Colonic mucosa (tissue), 4 donors: ENCODE results near the gene IPO5. TPM values are rescaled to one million over a fixed set of nuclear protein-coding genes. Genes with fewer than 3 reads are reported as not detected.

Source experiments
- DNase-seq: peaks from one replicate; pipeline ENCODE4 v3.0.0-alpha.2; 2020
- H3K27ac ChIP-seq: fragments of 200-600 bp; one replicate; pipeline ENCODE4 v1.8.0; 2021
- H3K27me3 ChIP-seq: fragments of 200-600 bp; one replicate; pipeline ENCODE4 v1.8.0; 2021
- H3K36me3 ChIP-seq: fragments of 200-600 bp; one replicate; pipeline ENCODE4 v1.8.0; 2021
- H3K4me1 ChIP-seq: fragments of 200-600 bp; one replicate; pipeline ENCODE4 v1.8.0; 2021; ENCODE audit warnings: mild to moderate bottlenecking
- H3K4me3 ChIP-seq: fragments of 200-600 bp; one replicate; pipeline ENCODE4 v1.8.0; 2021
- H3K9ac ChIP-seq, 2 donors: one replicate each; pipeline ENCODE4 v1.7.0; 2013; ENCODE audit warnings: control low read depth in 2 of 2, low read depth in 2 of 2, low read length in 2 of 2
- H3K9me3 ChIP-seq: fragments of 200-600 bp; one replicate; pipeline ENCODE4 v1.8.0; 2021
- intact Hi-C: fragments of 100-400 bp; cut with DNase I; formaldehyde crosslinking; loops from one replicate; pipeline ENCODE4 v1.14.1; 2022
- total RNA-seq, 2 donors: library from RNA; stranded (reverse); fragmentation: NEBNext Ultra II Directional in 1 of 2; extraction: Animal tissue kit (Norgen Biotek cat#: 25700) in 1 of 2; gene quantifications; one replicate each; pipeline ENCODE4 v1.2.1, GENCODE V29; 2021
- TF ChIP-seq, protein P1 (sequence below): fragments of 200-600 bp; IDR thresholded peaks from one replicate; pipeline ENCODE4 v1.8.0; 2022; ENCODE audit warnings: antibody characterized with exemption, mild to moderate bottlenecking
- donor health status: healthy.
- donor health status: DM: no; HTN: no; CAD: no.
- donor health status: DM: no; HTN: no; CAD: no.

Gene IPO5
- total RNA-seq: 10 to 100 TPM; 67.5 to 95.4 TPM

DNA sequence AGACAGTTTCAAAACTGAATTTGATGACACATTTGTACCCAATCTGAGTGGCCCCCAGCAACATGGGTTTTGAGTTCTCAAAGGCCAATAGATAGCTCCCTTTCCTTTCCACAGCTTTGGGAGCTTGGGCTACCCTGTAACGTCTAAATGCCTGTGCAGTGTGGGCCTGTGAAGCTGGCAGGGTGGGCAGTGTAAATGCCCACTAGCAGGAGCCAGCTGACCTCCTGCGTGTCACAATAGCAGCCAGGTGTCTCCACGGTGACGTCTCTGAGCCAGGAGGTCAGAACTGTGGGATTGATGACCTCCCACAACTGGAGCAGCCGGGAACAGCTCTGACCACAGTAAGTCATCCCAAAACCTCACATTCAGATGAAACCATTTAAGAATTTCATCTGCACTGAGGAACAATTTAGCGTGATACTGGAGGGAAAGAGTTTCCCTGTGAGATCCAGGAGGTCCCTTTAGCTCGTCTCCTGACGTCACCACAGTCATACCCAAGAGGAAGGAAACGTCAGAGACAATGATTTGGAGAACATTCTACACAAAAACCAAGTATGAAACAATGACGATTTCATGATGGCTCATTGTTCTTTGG is at the start of gene IPO5:
IPO5 (plus strand) TSS at position 300 of the 595 bp plus-strand sequence. CDS start 23,022 bp downstream, outside the sequence.
- Histone ChIP-seq H3K9ac (no peak within 1 kb of the TSS), H3K4me1 (no peaks in the 10 kb centered on the region), H3K9me3 (no peaks in the 10 kb centered on the region), H3K4me3 (no peak within 1 kb of the TSS), H3K36me3 (no peaks in the 10 kb centered on the region), H3K27me3 (no peaks in the 10 kb centered on the region), H3K27ac (no peak within 1 kb of the TSS)
- no peak for DNase-seq
- intact Hi-C loops: no loop called here
- TF ChIP-seq, protein P1, sequence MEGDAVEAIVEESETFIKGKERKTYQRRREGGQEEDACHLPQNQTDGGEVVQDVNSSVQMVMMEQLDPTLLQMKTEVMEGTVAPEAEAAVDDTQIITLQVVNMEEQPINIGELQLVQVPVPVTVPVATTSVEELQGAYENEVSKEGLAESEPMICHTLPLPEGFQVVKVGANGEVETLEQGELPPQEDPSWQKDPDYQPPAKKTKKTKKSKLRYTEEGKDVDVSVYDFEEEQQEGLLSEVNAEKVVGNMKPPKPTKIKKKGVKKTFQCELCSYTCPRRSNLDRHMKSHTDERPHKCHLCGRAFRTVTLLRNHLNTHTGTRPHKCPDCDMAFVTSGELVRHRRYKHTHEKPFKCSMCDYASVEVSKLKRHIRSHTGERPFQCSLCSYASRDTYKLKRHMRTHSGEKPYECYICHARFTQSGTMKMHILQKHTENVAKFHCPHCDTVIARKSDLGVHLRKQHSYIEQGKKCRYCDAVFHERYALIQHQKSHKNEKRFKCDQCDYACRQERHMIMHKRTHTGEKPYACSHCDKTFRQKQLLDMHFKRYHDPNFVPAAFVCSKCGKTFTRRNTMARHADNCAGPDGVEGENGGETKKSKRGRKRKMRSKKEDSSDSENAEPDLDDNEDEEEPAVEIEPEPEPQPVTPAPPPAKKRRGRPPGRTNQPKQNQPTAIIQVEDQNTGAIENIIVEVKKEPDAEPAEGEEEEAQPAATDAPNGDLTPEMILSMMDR: no peak

- intact Hi-C loops: no loop called here
- no peak overlapping the region for H3K27ac ChIP-seq
- no peaks in the 10 kb centered on the region for H3K9me3 ChIP-seq
- H3K36me3 ChIP-seq: no peaks in the 10 kb centered on the region
- H3K9ac ChIP-seq: no peak overlapping the region
- TF ChIP-seq, protein P1: no peak
- DNase-seq: no peak
- H3K27me3 ChIP-seq: no peaks in the 10 kb centered on the region
- H3K4me3 ChIP-seq: no peak overlapping the region
- no peaks in the 10 kb centered on the region for H3K4me1 ChIP-seq
Measured at GRCh38 chr13:97904059-97904458, 49.4 kb upstream of the IPO5 start.

GRCh38 chr13:97905517-97905916 is 48.0 kb upstream of the IPO5 start:
- H3K9me3 ChIP-seq: no peaks in the 10 kb centered on the region
- no peaks in the 10 kb centered on the region for H3K36me3 ChIP-seq
- intact Hi-C loops: no loop called here
- H3K4me1 ChIP-seq: no peaks in the 10 kb centered on the region
- H3K9ac ChIP-seq: no peak overlapping the region
- TF ChIP-seq, protein P1: no peak
- H3K27ac ChIP-seq: no peak overlapping the region
- no peak for DNase-seq
- no peak overlapping the region for H3K4me3 ChIP-seq
- no peaks in the 10 kb centered on the region for H3K27me3 ChIP-seq

GRCh38 chr13:97911311-97912138 is 42.0 kb upstream of the IPO5 start:
- H3K9ac ChIP-seq: no peak overlapping the region
- no peak for DNase-seq
- TF ChIP-seq, protein P1: peak; percentile 21
- intact Hi-C loops: no loop called here
- H3K27me3 ChIP-seq: no peaks in the 10 kb centered on the region
- H3K36me3 ChIP-seq: no peaks in the 10 kb centered on the region
- H3K27ac ChIP-seq: no peak overlapping the region
- no peak overlapping the region for H3K4me3 ChIP-seq
- H3K4me1 ChIP-seq: no peaks in the 10 kb centered on the region
- no peaks in the 10 kb centered on the region for H3K9me3 ChIP-seq

DNA sequence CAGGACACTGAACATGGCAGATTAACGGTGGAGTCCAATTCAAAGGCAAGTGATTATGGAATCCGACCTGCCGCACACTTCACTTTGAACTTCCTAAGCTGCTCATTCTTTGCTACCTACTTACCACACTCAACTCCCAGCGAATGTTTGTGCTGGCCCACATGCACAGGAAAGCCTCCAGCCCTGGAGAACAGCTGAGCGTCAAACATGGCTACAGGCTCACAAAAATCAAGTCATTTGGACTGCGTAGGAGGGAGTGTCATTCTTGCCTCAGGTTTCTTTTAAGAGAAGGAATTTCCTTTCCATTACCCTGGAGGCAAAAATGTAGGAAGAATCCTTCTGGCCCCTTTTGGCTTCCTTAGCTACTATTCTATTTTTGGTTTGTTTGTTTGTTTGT is 41.3 kb upstream of the IPO5 start:
- Histone ChIP-seq H3K27ac (no peak overlapping the region), H3K27me3 (no peaks in the 10 kb centered on the region), H3K9ac (no peak overlapping the region), H3K4me3 (no peak overlapping the region), H3K9me3 (no peaks in the 10 kb centered on the region), H3K4me1 (no peaks in the 10 kb centered on the region), H3K36me3 (no peaks in the 10 kb centered on the region)
- intact Hi-C loops: no loop called here
- DNase-seq: no peak
- TF ChIP-seq, protein P1: no peak
